Testis (tissue), 2 donors: ENCODE results near the gene WDR6.

Experiments
- CTCF ChIP-seq, 3 experiments: fragments of 450-650 bp in 2 of 3; fragments of 200-600 bp in 1 of 3; sonication (generic) in 1 of 3; IDR thresholded peaks; one replicate each; pipeline ENCODE4 v1.5.1; 2016 to 2019; ENCODE audit warnings: antibody characterized with exemption in 3 of 3, mild to moderate bottlenecking in 2 of 3, moderate library complexity in 1 of 3
- POLR2A ChIP-seq: fragments of 450-650 bp; IDR thresholded peaks from one replicate; pipeline ENCODE4 v1.6.1; 2017; ENCODE audit warnings: antibody characterized with exemption, mild to moderate bottlenecking, moderate library complexity

DNA sequence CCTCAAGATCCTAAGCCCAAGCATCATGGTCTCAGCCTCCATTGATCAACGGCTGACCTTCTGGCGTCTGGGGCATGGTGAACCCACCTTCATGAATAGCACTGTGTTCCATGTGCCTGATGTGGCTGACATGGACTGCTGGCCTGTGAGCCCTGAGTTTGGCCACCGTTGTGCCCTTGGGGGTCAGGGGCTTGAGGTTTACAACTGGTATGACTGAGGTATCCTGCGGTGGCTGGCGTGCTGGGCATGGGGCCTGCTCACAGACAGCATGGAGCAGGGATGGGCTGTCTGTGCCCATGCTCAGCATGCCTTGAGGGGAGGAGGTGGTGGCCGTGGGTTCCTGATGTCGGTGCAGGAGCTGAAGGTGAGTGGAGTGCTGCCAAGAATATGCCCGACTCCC lies 7.9 kb downstream of the WDR6 start:
- no peak for TF ChIP-seq CTCF (IDR thresholded peaks at IDR 0.05)
- no peak for TF ChIP-seq POLR2A
